BLaER1 (cell line): ENCODE results near the gene TMOD1.
"Not testable (repeated sequence)": the region's sequence is repeated elsewhere in the genome, so short reads cannot be mapped to it uniquely, and the experiment has no call there.

ENCODE experiments used
- H3K27ac ChIP-seq: shearing (Covaris generic); formaldehyde crosslinking; 2 replicates; pipeline ENCODE4 v1.8.1; 2022
- H3K27me3 ChIP-seq: shearing (Covaris generic); formaldehyde crosslinking; 2 replicates; pipeline ENCODE4 v1.8.1; 2022
- H3K36me3 ChIP-seq: shearing (Covaris generic); formaldehyde crosslinking; 2 replicates; pipeline ENCODE4 v1.8.1; 2022
- H3K4me1 ChIP-seq: shearing (Covaris generic); formaldehyde crosslinking; 2 replicates; pipeline ENCODE4 v1.8.1; 2022
- H3K4me2 ChIP-seq: shearing (Covaris generic); formaldehyde crosslinking; 2 replicates; pipeline ENCODE4 v1.8.1; 2022
- H3K4me3 ChIP-seq: shearing (Covaris generic); formaldehyde crosslinking; 2 replicates; pipeline ENCODE4 v1.8.1; 2022
- H3K9ac ChIP-seq: shearing (Covaris generic); formaldehyde crosslinking; 2 replicates; pipeline ENCODE4 v1.8.1; 2022
- H3K9me3 ChIP-seq: shearing (Covaris generic); formaldehyde crosslinking; 2 replicates; pipeline ENCODE4 v1.8.1; 2022
- H4K20me1 ChIP-seq: shearing (Covaris generic); formaldehyde crosslinking; 2 replicates; pipeline ENCODE4 v1.8.1; 2022
- Cebpa-rat ChIP-seq: shearing (Covaris generic); IDR thresholded peaks from 2 replicates; pipeline ENCODE4 v1.8.1; 2022

Gene TMOD1

DNA sequence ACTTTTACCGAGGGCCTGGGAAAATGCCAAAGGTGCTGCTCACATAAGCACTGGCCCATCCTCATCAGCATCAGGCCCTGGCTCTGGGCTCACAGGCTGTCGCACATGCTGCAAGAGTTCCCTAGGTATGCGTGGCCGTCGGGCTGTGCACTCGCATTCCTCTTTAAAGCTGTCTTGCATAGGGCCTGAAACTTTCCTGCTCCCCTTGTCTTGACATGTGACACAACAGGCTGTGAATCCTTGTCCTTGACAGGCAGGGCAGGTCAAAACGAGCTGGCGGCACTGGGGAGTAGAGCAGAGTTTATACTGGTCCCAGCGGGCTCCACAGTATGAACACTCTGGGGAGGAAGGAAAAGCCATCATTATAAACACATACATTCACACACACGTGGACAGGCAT lies 101.0 kb downstream of the TMOD1 start:
- no peak overlapping the region for H3K27ac ChIP-seq
- 0 out of 2 replicates have a peak, but pooled peaks cover 5% of the 10 kb centered on the region for H3K4me1 ChIP-seq
- peaks cover 82% of the 10 kb centered on the region for H3K36me3 ChIP-seq
- H4K20me1 ChIP-seq: no peaks in the 10 kb centered on the region
- H3K9ac ChIP-seq: no peak overlapping the region
- H3K9me3 ChIP-seq: no peaks in the 10 kb centered on the region
- H3K4me3 ChIP-seq: no peak overlapping the region
- H3K27me3 ChIP-seq: no peaks in the 10 kb centered on the region
- H3K4me2 ChIP-seq: no peak overlapping the region
- TF ChIP-seq Cebpa-rat: no peak

DNA sequence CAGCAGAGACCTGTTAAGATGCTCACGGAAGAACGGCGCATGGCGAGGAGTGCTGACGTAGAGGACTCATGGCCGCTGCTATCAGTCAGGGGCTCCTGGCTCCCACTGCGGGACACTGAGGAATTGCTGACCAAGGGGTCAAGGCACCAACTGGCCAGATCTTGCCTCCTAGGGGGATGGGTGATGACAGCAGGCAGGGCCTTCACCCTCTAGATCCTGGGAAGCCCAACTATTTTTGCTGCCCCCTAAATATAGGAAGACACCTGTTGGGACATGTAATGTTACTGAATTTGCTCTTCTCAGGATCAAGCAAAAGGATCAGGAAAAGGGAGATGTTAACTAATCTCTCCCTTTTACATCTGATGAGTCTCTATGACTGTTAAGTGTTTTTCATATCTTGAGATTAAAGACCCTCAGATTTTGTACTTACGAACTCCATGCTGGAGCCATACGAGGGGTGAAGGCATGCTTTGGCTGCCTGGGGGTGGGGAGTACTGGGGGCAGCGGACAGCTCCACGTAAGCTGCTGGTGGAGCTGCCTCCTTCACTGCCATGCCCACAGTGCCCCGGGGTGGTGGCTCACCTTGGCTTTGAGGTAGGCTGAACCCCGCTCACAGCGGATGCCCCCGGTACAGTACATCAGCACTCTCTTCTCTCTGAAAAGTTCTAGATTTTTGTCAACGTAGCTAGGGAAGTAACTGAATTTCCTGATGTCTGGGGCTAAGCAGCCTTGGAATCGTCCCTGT lies 103.6 kb downstream of the TMOD1 start:
- Histone ChIP-seq H3K4me3 (no peak overlapping the region), H3K4me2 (no peak overlapping the region), H3K27ac (no peak overlapping the region), H3K9ac (no peak overlapping the region), H3K36me3 (peaks cover 89% of the 10 kb centered on the region), H3K4me1 (no peaks in the 10 kb centered on the region), H4K20me1 (no peaks in the 10 kb centered on the region), H3K9me3 (no peaks in the 10 kb centered on the region), H3K27me3 (no peaks in the 10 kb centered on the region)
- no peak for TF ChIP-seq Cebpa-rat

DNA sequence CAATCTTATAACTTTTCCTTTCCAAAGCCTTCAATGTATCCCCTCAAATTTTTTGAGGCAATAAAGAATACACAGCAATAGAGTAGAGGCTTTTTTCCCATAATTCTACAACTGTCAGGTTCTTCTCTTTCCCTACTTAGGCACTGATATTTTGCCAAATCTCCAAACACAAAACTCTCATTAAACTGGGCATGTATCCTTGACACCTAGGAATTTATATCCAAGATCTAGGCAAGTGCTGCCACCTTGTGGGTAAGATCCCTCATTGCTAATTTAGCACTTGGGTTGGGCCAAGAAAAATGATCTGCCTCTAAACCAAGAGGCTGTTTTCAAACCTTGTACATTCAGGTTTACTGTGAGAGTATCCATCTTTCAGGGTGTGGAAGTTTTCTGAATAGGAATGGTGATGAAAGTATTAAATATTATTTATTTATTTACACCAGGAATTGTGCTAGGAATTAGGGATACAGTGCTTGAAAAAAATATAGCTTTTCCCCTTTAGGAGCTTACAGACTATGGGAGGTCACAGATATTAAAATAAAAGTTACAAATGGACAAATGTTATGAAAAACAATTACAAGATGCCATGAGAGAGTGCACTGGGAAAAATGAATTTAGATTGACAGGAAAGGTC lies 114.1 kb downstream of the TMOD1 start:
- Histone ChIP-seq H3K27ac (no peak overlapping the region), H3K27me3 (no peaks in the 10 kb centered on the region), H3K9me3 (peaks cover 8% of the 10 kb centered on the region), H3K4me1 (no peaks in the 10 kb centered on the region), H4K20me1 (peaks cover 16% of the 10 kb centered on the region; the same call in 1 of the 2 replicates), H3K36me3 (peaks cover 90% of the 10 kb centered on the region), H3K4me3 (no peak overlapping the region), H3K9ac (no peak overlapping the region; the same call in 1 of the 2 replicates), H3K4me2 (no peak overlapping the region)
- no peak for TF ChIP-seq Cebpa-rat

DNA sequence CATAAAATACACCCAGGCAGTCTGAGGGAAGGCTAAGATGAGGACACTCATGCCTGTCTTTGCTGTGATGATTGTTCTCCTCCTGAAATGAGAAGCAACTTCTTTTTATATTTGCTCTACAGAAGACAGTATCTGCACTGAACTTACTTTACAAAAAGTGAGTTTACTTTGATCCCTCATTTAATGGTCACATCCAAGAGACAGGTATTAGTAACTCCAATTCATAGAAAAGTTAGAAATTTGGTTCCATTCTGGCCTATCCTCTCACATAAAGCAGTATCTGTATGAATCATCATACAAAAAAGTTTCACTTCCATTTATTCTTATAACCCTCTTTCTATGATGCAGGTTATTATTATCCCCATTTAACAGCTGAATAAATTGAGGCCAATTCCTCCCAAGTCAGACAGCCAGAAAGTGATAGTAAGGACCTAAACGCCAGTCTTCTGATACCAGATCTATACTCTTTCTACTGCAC lies 116.5 kb downstream of the TMOD1 start:
- no peak for TF ChIP-seq Cebpa-rat
- no peaks in the 10 kb centered on the region for H3K27me3 ChIP-seq
- peaks cover 16% of the 10 kb centered on the region; the same call in 1 of the 2 replicates for H4K20me1 ChIP-seq
- no peak overlapping the region for H3K4me2 ChIP-seq
- no peak overlapping the region for H3K27ac ChIP-seq
- H3K4me1 ChIP-seq: no peaks in the 10 kb centered on the region
- H3K9ac ChIP-seq: no peak overlapping the region
- H3K9me3 ChIP-seq: peaks cover 28% of the 10 kb centered on the region
- no peak overlapping the region for H3K4me3 ChIP-seq
- peaks cover 90% of the 10 kb centered on the region for H3K36me3 ChIP-seq

DNA sequence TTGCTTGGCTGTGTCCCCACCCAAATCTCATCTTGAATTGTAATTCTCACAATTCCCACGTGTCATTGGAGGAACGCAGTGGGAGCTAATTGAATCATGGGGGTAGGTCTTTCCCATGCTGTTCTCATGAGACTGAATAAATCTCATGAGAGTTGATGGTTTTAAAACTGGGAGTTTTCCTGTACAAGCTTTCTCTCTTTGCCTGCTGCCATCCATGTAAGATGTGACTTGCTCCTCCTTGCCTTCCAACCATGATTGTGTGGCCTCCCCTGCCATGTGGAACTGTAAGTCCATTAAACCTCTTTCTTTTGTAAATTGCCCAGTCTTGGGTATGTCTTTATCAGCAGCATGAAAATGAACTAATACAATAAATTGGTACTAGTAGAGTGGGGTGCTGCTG lies 118.6 kb downstream of the TMOD1 start:
- not testable (repeated sequence) for H3K9ac ChIP-seq, H3K4me1 ChIP-seq, H3K27ac ChIP-seq, H3K27me3 ChIP-seq, H3K4me2 ChIP-seq, H3K4me3 ChIP-seq
- Histone ChIP-seq H3K36me3 (peaks cover 90% of the 10 kb centered on the region), H4K20me1 (peaks cover 24% of the 10 kb centered on the region; the same call in 1 of the 2 replicates), H3K9me3 (peaks cover 28% of the 10 kb centered on the region)

DNA sequence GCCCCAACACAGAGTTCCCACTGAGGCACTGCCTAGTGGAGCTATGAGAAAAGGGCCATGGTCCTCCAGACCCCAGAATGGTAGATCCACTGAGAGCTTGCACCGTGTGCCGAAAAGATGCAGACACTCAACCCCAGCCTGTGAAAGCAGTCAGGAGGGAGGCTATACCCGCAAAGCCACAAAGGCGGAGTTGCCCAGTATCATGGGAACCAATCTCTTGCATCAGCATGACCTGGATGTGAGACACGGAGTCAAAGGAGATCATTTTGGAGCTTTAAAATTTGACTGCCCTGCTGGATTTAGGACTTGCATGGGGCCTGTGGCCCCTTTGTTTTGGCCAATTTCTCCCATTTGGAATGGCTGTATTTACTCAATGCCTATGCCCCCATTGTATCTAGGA lies 121.0 kb downstream of the TMOD1 start:
- not testable (repeated sequence) for H3K27ac ChIP-seq, H3K9ac ChIP-seq, H3K4me3 ChIP-seq, H3K27me3 ChIP-seq, H3K4me2 ChIP-seq, H3K4me1 ChIP-seq
- H3K9me3 ChIP-seq: peaks cover 28% of the 10 kb centered on the region
- H3K36me3 ChIP-seq: peaks cover 86% of the 10 kb centered on the region
- H4K20me1 ChIP-seq: peaks cover 26% of the 10 kb centered on the region; the same call in 1 of the 2 replicates

DNA sequence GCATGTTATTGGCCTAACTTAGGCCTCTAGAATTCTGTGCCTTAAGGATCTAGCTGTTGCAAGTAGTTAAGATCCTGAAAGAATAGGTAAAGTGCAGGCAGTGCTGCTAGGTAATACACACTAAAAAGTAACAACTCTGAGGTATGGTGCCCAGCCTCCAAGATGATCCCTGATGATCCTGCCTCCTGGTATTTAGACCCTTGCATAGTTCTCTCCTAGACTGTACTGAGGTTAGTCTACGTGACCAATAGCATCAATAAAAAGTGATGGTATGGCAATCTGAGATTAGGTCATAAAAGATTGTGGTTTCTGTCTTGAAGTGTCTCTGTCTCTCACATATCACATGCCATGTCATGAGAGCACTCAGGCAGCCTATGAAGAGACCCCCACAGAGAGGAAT lies 122.5 kb downstream of the TMOD1 start:
- Histone ChIP-seq H3K27me3 (no peaks in the 10 kb centered on the region), H3K4me1 (no peaks in the 10 kb centered on the region), H3K4me3 (no peak overlapping the region), H3K27ac (no peak overlapping the region), H3K36me3 (peaks cover 73% of the 10 kb centered on the region), H3K9ac (no peak overlapping the region), H4K20me1 (peaks cover 40% of the 10 kb centered on the region; the same call in 1 of the 2 replicates), H3K4me2 (no peak overlapping the region), H3K9me3 (peaks cover 28% of the 10 kb centered on the region)
- TF ChIP-seq Cebpa-rat: no peak

DNA sequence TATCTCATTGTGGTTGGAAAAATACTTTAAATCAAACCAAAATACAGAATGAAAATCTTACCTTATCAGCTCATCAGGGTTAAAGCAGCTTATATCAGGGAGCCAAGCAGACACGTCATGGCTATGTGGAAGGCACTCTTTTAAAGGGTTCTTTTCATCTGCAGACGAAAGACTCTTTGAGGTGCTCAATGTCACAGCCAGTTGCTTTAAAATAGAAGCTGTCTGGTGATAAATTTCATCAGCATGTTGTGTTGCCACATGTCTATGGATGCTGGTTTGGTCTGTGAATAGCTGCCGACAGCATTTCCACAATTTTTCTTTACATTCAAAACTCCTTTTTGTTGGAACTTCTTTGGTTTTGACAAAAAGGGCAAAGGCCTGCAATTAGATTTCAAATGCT lies 124.2 kb downstream of the TMOD1 start:
- peaks cover 60% of the 10 kb centered on the region for H3K36me3 ChIP-seq

DNA sequence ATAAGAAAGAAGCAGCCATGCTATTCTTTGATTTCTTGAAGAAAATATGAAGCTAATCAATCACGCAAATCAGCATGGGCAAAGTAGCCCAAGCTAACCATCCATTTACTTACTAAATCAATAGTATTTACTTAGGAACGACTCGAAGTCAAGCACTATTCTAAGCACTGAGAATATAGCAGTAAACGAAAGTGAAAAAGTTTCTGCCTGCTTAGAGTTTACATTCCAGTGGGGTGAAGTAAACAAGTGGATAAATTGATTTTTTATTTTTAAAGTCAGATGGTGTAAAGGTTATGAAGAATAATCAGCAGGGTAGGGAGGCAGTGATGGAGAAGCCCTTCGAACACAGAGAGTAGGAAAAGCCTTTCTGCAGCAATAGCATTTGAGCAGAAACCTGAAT lies 126.2 kb downstream of the TMOD1 start:
- Histone ChIP-seq H3K9me3 (peaks cover under 1% of the 10 kb centered on the region; the same call in 1 of the 2 replicates), H3K4me2 (no peak overlapping the region), H3K4me1 (peaks cover 14% of the 10 kb centered on the region), H3K4me3 (no peak overlapping the region), H3K27ac (no peak overlapping the region), H3K9ac (no peak overlapping the region), H3K27me3 (no peaks in the 10 kb centered on the region), H3K36me3 (peaks cover 40% of the 10 kb centered on the region), H4K20me1 (peaks cover 53% of the 10 kb centered on the region; the same call in 1 of the 2 replicates)
- TF ChIP-seq Cebpa-rat: no peak

More for the DNA sequence above, 124.2 kb downstream of the TMOD1 start:
- Histone ChIP-seq H3K9me3 (peaks cover 20% of the 10 kb centered on the region), H3K4me1 (no peaks in the 10 kb centered on the region), H3K9ac (no peak overlapping the region), H3K4me3 (no peak overlapping the region), H3K27me3 (no peaks in the 10 kb centered on the region), H3K27ac (no peak overlapping the region), H3K4me2 (no peak overlapping the region), H4K20me1 (peaks cover 53% of the 10 kb centered on the region; the same call in 1 of the 2 replicates)
- no peak for TF ChIP-seq Cebpa-rat

DNA sequence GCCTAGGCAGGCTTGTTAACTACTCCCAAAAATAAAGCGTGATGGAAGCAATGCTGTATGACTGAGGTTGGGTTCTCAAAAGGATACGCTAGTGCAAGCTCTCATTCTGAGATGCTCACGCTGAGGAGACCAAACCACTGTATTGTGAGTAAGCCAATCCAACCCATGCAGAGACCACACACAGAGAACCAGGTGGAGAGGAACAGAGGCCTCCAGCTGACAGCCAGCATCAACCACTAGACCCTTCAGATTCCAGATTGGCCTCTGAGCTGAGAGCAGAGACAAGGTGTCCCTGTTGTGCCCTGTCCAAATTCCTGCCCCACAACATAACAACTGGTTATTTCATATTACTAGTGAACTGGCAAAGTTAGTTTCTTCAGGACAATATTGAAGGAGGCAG lies 127.2 kb downstream of the TMOD1 start:
- peaks cover 52% of the 10 kb centered on the region; the same call in 1 of the 2 replicates for H4K20me1 ChIP-seq
- H3K27me3 ChIP-seq: no peaks in the 10 kb centered on the region
- H3K9ac ChIP-seq: no peak overlapping the region
- TF ChIP-seq Cebpa-rat: no peak
- H3K27ac ChIP-seq: no peak overlapping the region
- no peak overlapping the region for H3K4me3 ChIP-seq
- H3K36me3 ChIP-seq: peaks cover 29% of the 10 kb centered on the region
- no peak overlapping the region for H3K4me2 ChIP-seq
- no peaks in the 10 kb centered on the region for H3K9me3 ChIP-seq
- peaks cover 14% of the 10 kb centered on the region for H3K4me1 ChIP-seq
